CD14-positive monocyte (primary cell): ENCODE measurements around the gene GAP43. TPM values are rescaled to one million over a fixed set of nuclear protein-coding genes. Genes with fewer than 3 reads are reported as not detected.

Experiments used
- DNase-seq, 3 donors: peaks; one replicate each; pipeline ENCODE4 v3.0.0-alpha.2; 2011 to 2022
- H2AFZ ChIP-seq: 2 replicates; pipeline ENCODE4 v1.6.0; 2012; ENCODE audit warnings: mild to moderate bottlenecking, low read depth, low read length, inconsistent platforms; ENCODE audit not compliant: insufficient read depth, poor library complexity, severe bottlenecking
- H3K27ac ChIP-seq, 2 donors: 1 replicate in 1 of 2; 2 replicates in 1 of 2; pipeline ENCODE4 v1.5.1; 2012 to 2013; ENCODE audit warnings: low read length in 2 of 2, control low read depth in 1 of 2, inconsistent platforms in 1 of 2, low read depth in 1 of 2, mild to moderate bottlenecking in 1 of 2
- H3K27me3 ChIP-seq, 2 donors: one replicate each; pipeline versions ENCODE4 v1.6.0 to v1.6.1; 2011 to 2013; ENCODE audit warnings: low read length in 2 of 2; ENCODE audit not compliant: control insufficient read depth in 2 of 2, insufficient read depth in 2 of 2
- H3K36me3 ChIP-seq, 2 donors: replicated peaks in 1 of 2; 1 replicate in 1 of 2; 2 replicates in 1 of 2; pipeline versions ENCODE4 v1.5.1 to v1.6.1; 2012 to 2013; ENCODE audit warnings: low read length in 2 of 2, control low read depth in 1 of 2, inconsistent platforms in 1 of 2, mild to moderate bottlenecking in 1 of 2; ENCODE audit not compliant: insufficient read depth in 2 of 2, control insufficient read depth in 1 of 2
- H3K4me1 ChIP-seq, 2 donors: 1 replicate in 1 of 2; 2 replicates in 1 of 2; pipeline versions ENCODE4 v1.5.1 to v1.6.1; 2012 to 2013; ENCODE audit warnings: low read length in 2 of 2, control low read depth in 1 of 2, inconsistent platforms in 1 of 2, mild to moderate bottlenecking in 1 of 2, moderate library complexity in 1 of 2; ENCODE audit not compliant: insufficient read depth in 2 of 2, control insufficient read depth in 1 of 2
- H3K4me2 ChIP-seq: replicated peaks from 2 replicates; pipeline ENCODE3; 2012; ENCODE audit warnings: low read length, moderate library complexity, mild to moderate bottlenecking; ENCODE audit not compliant: poor library complexity, severe bottlenecking; ENCODE audit errors: extremely low read depth
- H3K4me3 ChIP-seq, 3 experiments: fragments of 200-600 bp in 1 of 3; sonication (generic) in 1 of 3; replicated peaks in 1 of 3; 1 replicate in 2 of 3; 2 replicates in 1 of 3; pipeline ENCODE4 v1.5.1; 2011 to 2013; ENCODE audit warnings: low read length in 3 of 3, mild to moderate bottlenecking in 3 of 3, control low read depth in 2 of 3, low read depth in 2 of 3, inconsistent platforms in 1 of 3, moderate library complexity in 1 of 3
- H3K79me2 ChIP-seq: 2 replicates; pipeline ENCODE4 v1.6.0; 2012; ENCODE audit warnings: mild to moderate bottlenecking, control low read depth, inconsistent platforms, low read length, moderate library complexity; ENCODE audit not compliant: insufficient read depth
- H3K9ac ChIP-seq: 2 replicates; pipeline ENCODE4 v1.6.0; 2017; ENCODE audit warnings: low read length, mild to moderate bottlenecking; ENCODE audit not compliant: insufficient read depth, poor library complexity, severe bottlenecking
- H3K9me3 ChIP-seq, 2 donors: replicated peaks in 1 of 2; 1 replicate in 1 of 2; 2 replicates in 1 of 2; pipeline versions ENCODE4 v1.5.1 to v1.6.1; 2012 to 2013; ENCODE audit warnings: low read length in 2 of 2, control low read depth in 1 of 2; ENCODE audit not compliant: control insufficient read depth in 1 of 2, insufficient read depth in 1 of 2
- H4K20me1 ChIP-seq: 2 replicates; pipeline ENCODE4 v1.6.0; 2012; ENCODE audit warnings: mild to moderate bottlenecking, low read length, control low read depth, moderate library complexity; ENCODE audit not compliant: insufficient read depth
- H3K27ac Mint-ChIP-seq, 7 donors: one replicate each; pipeline ENCODE4 v1.8.0; 2020; ENCODE audit warnings: mild to moderate bottlenecking in 7 of 7, mixed read lengths in 7 of 7, moderate library complexity in 6 of 7, inconsistent platforms in 2 of 7
- H3K27me3 Mint-ChIP-seq, 3 donors: one replicate each; pipeline ENCODE4 v1.8.0; 2021 to 2022; ENCODE audit warnings: low read depth in 3 of 3, mild to moderate bottlenecking in 3 of 3, mixed read lengths in 3 of 3, moderate library complexity in 3 of 3, inconsistent platforms in 1 of 3
- H3K36me3 Mint-ChIP-seq, 2 donors: one replicate each; pipeline ENCODE4 v1.8.0; 2020; ENCODE audit warnings: mixed read lengths in 2 of 2, inconsistent platforms in 1 of 2, mild to moderate bottlenecking in 1 of 2
- H3K4me1 Mint-ChIP-seq: one replicate; pipeline ENCODE4 v1.8.0; 2020; ENCODE audit warnings: mild to moderate bottlenecking, mixed read lengths
- H3K4me3 Mint-ChIP-seq, 2 donors: one replicate each; pipeline ENCODE4 v1.8.0; 2020; ENCODE audit warnings: mild to moderate bottlenecking in 2 of 2, mixed read lengths in 2 of 2, moderate library complexity in 1 of 2
- H3K9me3 Mint-ChIP-seq, 7 donors: one replicate each; pipeline ENCODE4 v1.8.0; 2020 to 2022; ENCODE audit warnings: mixed read lengths in 7 of 7, mild to moderate bottlenecking in 6 of 7, moderate library complexity in 6 of 7, inconsistent platforms in 2 of 7
- CTCF ChIP-seq: fragments of 200-600 bp; IDR thresholded peaks from one replicate; pipeline ENCODE4 v1.8.0; 2022; ENCODE audit warnings: antibody characterized with exemption, mild to moderate bottlenecking
- WGBS: methylation state at CpG from one replicate; pipeline ENCODE4 v1.1.5; 2013; ENCODE audit warnings: missing lambda C conversion rate; ENCODE audit not compliant: insufficient coverage; 5-methylcytosine and 5-hydroxymethylcytosine counted together
- intact Hi-C, 2 donors: fragments of 100-400 bp; cut with micrococcal nuclease; formaldehyde crosslinking; loops; one replicate each; pipeline versions ENCODE4 v1.15.0 to v1.15.1; 2023
- polyA plus RNA-seq, 3 donors: library from polyadenylated mRNA; depleted of rRNA in 1 of 3; unstranded in 2 of 3; stranded (reverse) in 1 of 3; fragments of 300-500 nt in 2 of 3; fragments of >200 nt in 1 of 3; fragmentation: Illumina TruSeq in 2 of 3; gene quantifications; 1 replicate in 2 of 3; 2 replicates in 1 of 3; pipeline ENCODE4 v1.2.3, GENCODE V29; 2012 to 2021

GAP43 gene
- polyA plus RNA-seq, 3 donors = not detected

GRCh38 chr3:115624901-115625300 is 1.6 kb downstream of the GAP43 start:
- Mint-ChIP-seq H3K27me3 (peaks cover 16 to 31% (median 19%) of the 10 kb centered on the region in 3 donors), H3K36me3 (no peaks in the 10 kb centered on the region), H3K4me1 (no peaks in the 10 kb centered on the region), H3K9me3 (peaks cover 0 to 7% (median 0%) of the 10 kb centered on the region in 7 donors), H3K4me3 (no peak overlapping the region), H3K27ac (no peak overlapping the region)
- DNase-seq = no peak
- no peak overlapping the region for H3K27ac ChIP-seq
- no peaks in the 10 kb centered on the region for H3K36me3 ChIP-seq
- H3K4me1 ChIP-seq = no peaks in the 10 kb centered on the region
- no peak for TF ChIP-seq CTCF
- no peaks in the 10 kb centered on the region for H4K20me1 ChIP-seq
- WGBS = 27% methylated on average over 3 of the region's 5 CpGs
- H3K9ac ChIP-seq = no peak overlapping the region
- no peak overlapping the region for H2AFZ ChIP-seq
- H3K9me3 ChIP-seq = no peaks in the 10 kb centered on the region
- peaks cover 20 to 26% of the 10 kb centered on the region in 2 donors for H3K27me3 ChIP-seq
- H3K79me2 ChIP-seq = no peaks in the 10 kb centered on the region
- intact Hi-C loops = no loop called here
- H3K4me2 ChIP-seq = no peak overlapping the region
- no peak overlapping the region for H3K4me3 ChIP-seq

DNA sequence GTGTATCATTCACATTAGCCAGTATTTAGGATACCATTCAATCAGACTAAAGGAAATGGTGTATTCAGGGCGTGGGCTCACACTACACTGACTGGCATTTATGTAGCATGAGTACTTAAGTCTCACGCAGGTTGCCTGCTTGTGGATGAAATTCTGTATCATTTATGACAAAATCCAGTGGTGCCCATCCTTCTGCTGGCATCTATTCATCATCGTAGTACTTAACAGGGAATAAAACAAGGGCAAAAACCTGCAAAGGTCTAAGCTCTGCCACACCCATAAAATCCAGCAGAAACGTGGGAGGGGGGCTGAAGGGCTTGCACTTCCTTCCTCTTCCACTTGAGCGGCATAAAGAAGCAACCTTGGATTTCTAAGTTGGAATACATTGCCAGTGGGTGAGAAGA is 2.7 kb downstream of the GAP43 start:
- intact Hi-C loops = no loop called here
- Histone ChIP-seq H4K20me1 (no peaks in the 10 kb centered on the region), H3K9me3 (no peaks in the 10 kb centered on the region), H3K27ac (no peak overlapping the region), H3K9ac (no peak overlapping the region), H2AFZ (no peak overlapping the region), H3K79me2 (no peaks in the 10 kb centered on the region), H3K4me2 (no peak overlapping the region), H3K4me3 (no peak overlapping the region), H3K27me3 (peaks cover 20 to 26% of the 10 kb centered on the region in 2 donors), H3K36me3 (no peaks in the 10 kb centered on the region), H3K4me1 (no peaks in the 10 kb centered on the region)
- DNase-seq = no peak
- H3K4me3 Mint-ChIP-seq = no peak overlapping the region
- H3K27ac Mint-ChIP-seq = no peak overlapping the region
- peaks cover 16 to 32% (median 19%) of the 10 kb centered on the region in 3 donors for H3K27me3 Mint-ChIP-seq
- peaks cover 0 to 7% (median 0%) of the 10 kb centered on the region in 7 donors for H3K9me3 Mint-ChIP-seq
- H3K36me3 Mint-ChIP-seq = no peaks in the 10 kb centered on the region
- TF ChIP-seq CTCF = no peak
- WGBS = no CpG with 5 or more reads among the region's 5 CpGs
- H3K4me1 Mint-ChIP-seq = no peaks in the 10 kb centered on the region
